LoVo (cell line): ENCODE measurements around the gene KMT2D.

ENCODE experiments used
- DNase-seq: peaks from one replicate; pipeline ENCODE4 v3.0.0-alpha.2; 2016; ENCODE audit warnings: low spot score

KMT2D gene

GRCh38 chr12:49033611-49034285 lies 26.8 kb downstream of the KMT2D start:
- no peak for DNase-seq

- DNase-seq: no peak
Observed at GRCh38 chr12:49032679-49033447, 27.7 kb downstream of the KMT2D start.

GRCh38 chr12:49032276-49032675 lies 28.3 kb downstream of the KMT2D start:
- no peak for DNase-seq

- DNase-seq: no peak
Observed at GRCh38 chr12:49031573-49032161, 28.9 kb downstream of the KMT2D start.

GRCh38 chr12:49030714-49031572 lies 29.7 kb downstream of the KMT2D start:
- DNase-seq: no peak

- no peak for DNase-seq
Observed at GRCh38 chr12:49030119-49030518, 30.5 kb downstream of the KMT2D start.

GRCh38 chr12:49028666-49029275 lies 31.8 kb downstream of the KMT2D start:
- no peak for DNase-seq

- DNase-seq: no peak
Observed at GRCh38 chr12:49027846-49028555, 32.6 kb downstream of the KMT2D start.

- no peak for DNase-seq
Observed at GRCh38 chr12:49026678-49027480, 33.7 kb downstream of the KMT2D start.

GRCh38 chr12:49026101-49026500 lies 34.5 kb downstream of the KMT2D start:
- no peak for DNase-seq

GRCh38 chr12:49025463-49025862 lies 35.1 kb downstream of the KMT2D start:
- DNase-seq: no peak

- DNase-seq: no peak
Observed at GRCh38 chr12:49024543-49024942, 36.1 kb downstream of the KMT2D start.

GRCh38 chr12:49023812-49024211 lies 36.8 kb downstream of the KMT2D start:
- DNase-seq: no peak

GRCh38 chr12:49022558-49023178 lies 37.9 kb downstream of the KMT2D start:
- no peak for DNase-seq

- no peak for DNase-seq
Observed at GRCh38 chr12:49021292-49021915, 39.2 kb downstream of the KMT2D start.

- DNase-seq: no peak
Observed at GRCh38 chr12:49020441-49020840, 40.2 kb downstream of the KMT2D start.

GRCh38 chr12:49019443-49020324 lies 40.9 kb downstream of the KMT2D start:
- DNase-seq: peak; percentile 59

- DNase-seq: no peak
Observed at GRCh38 chr12:49019120-49019430, 41.5 kb downstream of the KMT2D start.
